HUES6 (cell line): ENCODE data around the gene REEP1.

Source experiments
- H3K27ac ChIP-seq: 2 replicates; pipeline ENCODE4 v1.7.0; 2013; ENCODE audit warnings: low read depth, mild to moderate bottlenecking, low read length, inconsistent platforms
- H3K27me3 ChIP-seq: 2 replicates; pipeline ENCODE4 v1.6.1; 2013; ENCODE audit warnings: low read length; ENCODE audit not compliant: control insufficient read depth, insufficient read depth
- H3K36me3 ChIP-seq: 2 replicates; pipeline ENCODE4 v1.6.1; 2013; ENCODE audit warnings: low read length; ENCODE audit not compliant: control insufficient read depth, insufficient read depth
- H3K4me1 ChIP-seq: 2 replicates; pipeline ENCODE4 v1.6.1; 2013; ENCODE audit warnings: low read length; ENCODE audit not compliant: control insufficient read depth, insufficient read depth
- H3K4me3 ChIP-seq: 2 replicates; pipeline ENCODE4 v1.5.1; 2013; ENCODE audit warnings: low read depth, low read length
- H3K9ac ChIP-seq: one replicate; pipeline ENCODE4 v1.6.1; 2013; ENCODE audit warnings: mild to moderate bottlenecking, low read length
- H3K9me3 ChIP-seq: 2 replicates; pipeline ENCODE4 v1.6.1; 2013; ENCODE audit warnings: low read depth, low read length; ENCODE audit not compliant: control insufficient read depth, insufficient read depth

The REEP1 gene

GRCh38 chr2:86295066-86295465 is 42.4 kb downstream of the REEP1 start:
- H3K9me3 ChIP-seq = no peaks in the 10 kb centered on the region
- no peaks in the 10 kb centered on the region for H3K27me3 ChIP-seq
- no peak overlapping the region for H3K4me3 ChIP-seq
- H3K4me1 ChIP-seq = no peaks in the 10 kb centered on the region
- no peak overlapping the region for H3K27ac ChIP-seq
- no peak overlapping the region for H3K9ac ChIP-seq
- H3K36me3 ChIP-seq = no peaks in the 10 kb centered on the region

GRCh38 chr2:86293612-86294011 is 43.8 kb downstream of the REEP1 start:
- Histone ChIP-seq H3K27me3 (no peaks in the 10 kb centered on the region), H3K9me3 (no peaks in the 10 kb centered on the region), H3K27ac (no peak overlapping the region), H3K36me3 (no peaks in the 10 kb centered on the region), H3K4me1 (no peaks in the 10 kb centered on the region), H3K4me3 (no peak overlapping the region), H3K9ac (no peak overlapping the region)

- no peaks in the 10 kb centered on the region for H3K9me3 ChIP-seq
- H3K36me3 ChIP-seq = no peaks in the 10 kb centered on the region
- no peak overlapping the region for H3K9ac ChIP-seq
- no peak overlapping the region for H3K4me3 ChIP-seq
- H3K4me1 ChIP-seq = no peaks in the 10 kb centered on the region
- H3K27me3 ChIP-seq = no peaks in the 10 kb centered on the region
- H3K27ac ChIP-seq = no peak overlapping the region
Observed at GRCh38 chr2:86292571-86293515, 44.6 kb downstream of the REEP1 start.

GRCh38 chr2:86291328-86291662 is 46.1 kb downstream of the REEP1 start:
- H3K4me3 ChIP-seq = no peak overlapping the region
- H3K9me3 ChIP-seq = no peaks in the 10 kb centered on the region
- H3K9ac ChIP-seq = no peak overlapping the region
- no peak overlapping the region for H3K27ac ChIP-seq
- H3K36me3 ChIP-seq = no peaks in the 10 kb centered on the region
- no peaks in the 10 kb centered on the region for H3K27me3 ChIP-seq
- no peaks in the 10 kb centered on the region for H3K4me1 ChIP-seq

- no peaks in the 10 kb centered on the region for H3K9me3 ChIP-seq
- H3K4me3 ChIP-seq = no peak overlapping the region
- no peaks in the 10 kb centered on the region for H3K27me3 ChIP-seq
- no peaks in the 10 kb centered on the region for H3K36me3 ChIP-seq
- H3K9ac ChIP-seq = no peak overlapping the region
- no peaks in the 10 kb centered on the region for H3K4me1 ChIP-seq
- H3K27ac ChIP-seq = no peak overlapping the region
Observed at GRCh38 chr2:86290596-86291327, 46.7 kb downstream of the REEP1 start.

DNA sequence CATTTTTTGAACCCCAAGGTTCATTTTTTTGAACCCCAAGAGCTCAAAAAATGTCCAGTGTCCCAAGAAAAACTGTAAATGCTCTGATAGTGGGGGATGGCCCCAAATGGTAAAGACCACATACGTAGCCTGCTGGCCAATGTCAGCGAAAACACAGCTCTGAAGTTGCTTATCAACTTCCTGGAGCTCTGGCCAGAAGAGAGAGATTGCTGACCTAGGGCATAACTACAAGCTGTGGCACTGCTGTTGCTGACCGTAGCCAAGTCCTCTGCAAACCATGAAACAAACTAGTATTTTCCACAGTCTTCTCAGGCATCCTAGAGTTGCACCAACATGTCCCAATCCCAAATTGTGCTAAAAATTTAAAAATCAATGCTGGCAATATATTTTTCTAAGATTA is 50.9 kb downstream of the REEP1 start:
- Histone ChIP-seq H3K36me3 (no peaks in the 10 kb centered on the region), H3K9ac (no peak overlapping the region), H3K4me3 (no peak overlapping the region), H3K9me3 (no peaks in the 10 kb centered on the region), H3K27me3 (peaks cover 4% of the 10 kb centered on the region), H3K27ac (no peak overlapping the region), H3K4me1 (no peaks in the 10 kb centered on the region)

GRCh38 chr2:86285981-86286380 is 51.4 kb downstream of the REEP1 start:
- H3K9ac ChIP-seq = no peak overlapping the region
- H3K27me3 ChIP-seq = peaks cover 4% of the 10 kb centered on the region
- no peaks in the 10 kb centered on the region for H3K4me1 ChIP-seq
- H3K4me3 ChIP-seq = no peak overlapping the region
- H3K36me3 ChIP-seq = no peaks in the 10 kb centered on the region
- H3K9me3 ChIP-seq = no peaks in the 10 kb centered on the region
- no peak overlapping the region for H3K27ac ChIP-seq

- Histone ChIP-seq H3K27me3 (peaks cover 4% of the 10 kb centered on the region), H3K9ac (no peak overlapping the region), H3K27ac (no peak overlapping the region), H3K36me3 (no peaks in the 10 kb centered on the region), H3K9me3 (no peaks in the 10 kb centered on the region), H3K4me1 (no peaks in the 10 kb centered on the region), H3K4me3 (no peak overlapping the region)
Observed at GRCh38 chr2:86285571-86285970, 51.9 kb downstream of the REEP1 start.

GRCh38 chr2:86284987-86285386 is 52.4 kb downstream of the REEP1 start:
- no peaks in the 10 kb centered on the region for H3K9me3 ChIP-seq
- peaks cover 4% of the 10 kb centered on the region for H3K27me3 ChIP-seq
- H3K27ac ChIP-seq = no peak overlapping the region
- H3K36me3 ChIP-seq = no peaks in the 10 kb centered on the region
- H3K4me3 ChIP-seq = no peak overlapping the region
- no peak overlapping the region for H3K9ac ChIP-seq
- no peaks in the 10 kb centered on the region for H3K4me1 ChIP-seq

DNA sequence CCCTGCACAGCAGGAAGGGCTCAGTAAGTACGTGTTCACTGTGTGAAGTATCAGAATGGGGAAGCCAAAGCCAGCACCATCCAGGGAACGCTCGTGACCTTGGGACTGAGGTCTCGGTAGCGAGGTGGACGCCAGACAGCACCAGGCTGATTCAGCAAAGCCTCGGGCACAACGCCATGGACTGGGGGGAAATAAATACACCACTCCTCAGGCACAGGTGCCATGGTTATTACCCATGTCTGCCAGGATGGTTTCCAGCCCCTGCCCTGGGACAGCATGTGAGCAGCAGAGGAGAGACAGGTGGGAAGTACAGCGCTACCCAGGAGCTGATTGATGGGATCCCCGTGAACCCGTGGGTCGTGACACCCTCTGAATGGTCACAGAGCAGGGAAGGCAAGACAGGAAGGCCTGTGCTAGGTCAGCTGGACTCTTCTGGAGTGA is 53.0 kb downstream of the REEP1 start:
- no peak overlapping the region for H3K9ac ChIP-seq
- H3K27ac ChIP-seq = no peak overlapping the region
- H3K4me3 ChIP-seq = no peak overlapping the region
- H3K9me3 ChIP-seq = no peaks in the 10 kb centered on the region
- H3K4me1 ChIP-seq = no peaks in the 10 kb centered on the region
- H3K36me3 ChIP-seq = no peaks in the 10 kb centered on the region
- peaks cover 4% of the 10 kb centered on the region for H3K27me3 ChIP-seq

DNA sequence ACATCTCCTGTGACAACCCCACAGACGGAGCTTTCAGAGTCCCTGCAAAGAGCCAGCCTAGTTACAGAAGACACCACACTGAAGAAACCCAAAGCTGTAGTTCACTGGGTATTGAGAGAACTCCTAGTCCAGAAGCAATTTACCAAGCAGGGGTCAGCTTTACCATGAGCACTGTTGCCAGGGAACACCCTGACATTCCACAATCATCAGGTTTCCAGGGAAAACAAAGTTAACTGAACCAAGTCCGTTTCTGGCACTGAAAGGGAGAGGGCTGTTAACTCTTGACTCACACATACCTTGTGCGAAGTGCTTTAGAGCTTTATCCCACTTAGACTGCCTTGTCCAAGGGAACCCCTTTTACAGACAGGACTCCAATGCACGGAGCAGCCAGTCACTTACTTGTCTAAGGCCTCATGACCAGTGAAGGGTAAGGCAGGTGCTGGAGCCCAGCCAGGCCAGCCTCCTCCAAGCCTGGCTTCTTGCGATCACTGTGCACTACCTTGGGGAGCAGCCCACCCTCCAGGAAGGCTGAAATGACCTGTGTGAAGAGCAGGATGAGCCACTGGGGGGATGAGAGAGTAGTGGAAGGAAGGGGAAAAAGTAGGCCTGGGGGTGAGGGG is 53.9 kb downstream of the REEP1 start:
- no peaks in the 10 kb centered on the region for H3K9me3 ChIP-seq
- no peak overlapping the region for H3K9ac ChIP-seq
- H3K27me3 ChIP-seq = peaks cover 4% of the 10 kb centered on the region
- H3K27ac ChIP-seq = no peak overlapping the region
- H3K4me3 ChIP-seq = no peak overlapping the region
- H3K36me3 ChIP-seq = no peaks in the 10 kb centered on the region
- H3K4me1 ChIP-seq = no peaks in the 10 kb centered on the region
